Astrocyte (in vitro differentiated cells and primary cell): ENCODE data around the gene ASPG.

Experiments
- EZH2 ChIP-seq: IDR thresholded peaks from 2 replicates; pipeline ENCODE4 v1.6.1; 2012; ENCODE audit warnings: mild to moderate bottlenecking, low read length, inconsistent platforms; ENCODE audit not compliant: insufficient read depth
- TF ChIP-seq, protein P1 (sequence below): IDR thresholded peaks from 2 replicates; pipeline ENCODE4 v1.5.1; 2011; ENCODE audit warnings: low read depth, mild to moderate bottlenecking, inconsistent platforms, low read length, moderate library complexity; ENCODE audit not compliant: insufficient read depth

DNA sequence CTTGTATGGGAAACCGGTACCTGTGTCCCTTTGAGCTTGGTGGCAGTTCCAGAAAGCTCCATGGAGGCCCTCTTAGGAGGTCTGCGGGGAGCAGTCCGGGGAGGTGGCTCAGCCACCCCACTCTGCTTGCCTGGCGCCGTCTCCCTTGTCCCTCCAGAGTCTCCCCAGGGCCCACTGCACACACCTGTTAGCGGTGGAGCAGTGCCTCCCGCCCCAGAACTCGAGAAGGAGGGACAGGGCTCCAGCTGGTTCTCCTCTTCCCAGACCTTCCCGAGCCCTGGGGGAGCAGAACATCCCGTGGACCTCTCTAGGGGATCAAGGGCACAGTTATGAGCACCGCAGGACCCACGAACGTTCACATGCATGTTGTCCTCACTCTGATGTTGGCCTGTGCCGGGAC is 10.8 kb downstream of the ASPG start:
- TF ChIP-seq, protein P1, sequence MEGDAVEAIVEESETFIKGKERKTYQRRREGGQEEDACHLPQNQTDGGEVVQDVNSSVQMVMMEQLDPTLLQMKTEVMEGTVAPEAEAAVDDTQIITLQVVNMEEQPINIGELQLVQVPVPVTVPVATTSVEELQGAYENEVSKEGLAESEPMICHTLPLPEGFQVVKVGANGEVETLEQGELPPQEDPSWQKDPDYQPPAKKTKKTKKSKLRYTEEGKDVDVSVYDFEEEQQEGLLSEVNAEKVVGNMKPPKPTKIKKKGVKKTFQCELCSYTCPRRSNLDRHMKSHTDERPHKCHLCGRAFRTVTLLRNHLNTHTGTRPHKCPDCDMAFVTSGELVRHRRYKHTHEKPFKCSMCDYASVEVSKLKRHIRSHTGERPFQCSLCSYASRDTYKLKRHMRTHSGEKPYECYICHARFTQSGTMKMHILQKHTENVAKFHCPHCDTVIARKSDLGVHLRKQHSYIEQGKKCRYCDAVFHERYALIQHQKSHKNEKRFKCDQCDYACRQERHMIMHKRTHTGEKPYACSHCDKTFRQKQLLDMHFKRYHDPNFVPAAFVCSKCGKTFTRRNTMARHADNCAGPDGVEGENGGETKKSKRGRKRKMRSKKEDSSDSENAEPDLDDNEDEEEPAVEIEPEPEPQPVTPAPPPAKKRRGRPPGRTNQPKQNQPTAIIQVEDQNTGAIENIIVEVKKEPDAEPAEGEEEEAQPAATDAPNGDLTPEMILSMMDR, result no peak
- TF ChIP-seq EZH2, result no peak
